DND-41 (cell line): ENCODE data around the gene TUBA4A.

Source experiments
- EZH2 ChIP-seq: IDR thresholded peaks from 3 replicates; pipeline ENCODE4 v1.6.1; 2012; ENCODE audit warnings: borderline replicate concordance, low read depth, mild to moderate bottlenecking, moderate library complexity, low read length, inconsistent platforms; ENCODE audit not compliant: severe bottlenecking
- TF ChIP-seq, protein P1 (sequence below): IDR thresholded peaks from 2 replicates; pipeline ENCODE4 v1.5.1; 2012; ENCODE audit warnings: borderline replicate concordance, low read length, moderate library complexity, mild to moderate bottlenecking; ENCODE audit not compliant: poor library complexity, severe bottlenecking; ENCODE audit errors: extremely low read depth

DNA sequence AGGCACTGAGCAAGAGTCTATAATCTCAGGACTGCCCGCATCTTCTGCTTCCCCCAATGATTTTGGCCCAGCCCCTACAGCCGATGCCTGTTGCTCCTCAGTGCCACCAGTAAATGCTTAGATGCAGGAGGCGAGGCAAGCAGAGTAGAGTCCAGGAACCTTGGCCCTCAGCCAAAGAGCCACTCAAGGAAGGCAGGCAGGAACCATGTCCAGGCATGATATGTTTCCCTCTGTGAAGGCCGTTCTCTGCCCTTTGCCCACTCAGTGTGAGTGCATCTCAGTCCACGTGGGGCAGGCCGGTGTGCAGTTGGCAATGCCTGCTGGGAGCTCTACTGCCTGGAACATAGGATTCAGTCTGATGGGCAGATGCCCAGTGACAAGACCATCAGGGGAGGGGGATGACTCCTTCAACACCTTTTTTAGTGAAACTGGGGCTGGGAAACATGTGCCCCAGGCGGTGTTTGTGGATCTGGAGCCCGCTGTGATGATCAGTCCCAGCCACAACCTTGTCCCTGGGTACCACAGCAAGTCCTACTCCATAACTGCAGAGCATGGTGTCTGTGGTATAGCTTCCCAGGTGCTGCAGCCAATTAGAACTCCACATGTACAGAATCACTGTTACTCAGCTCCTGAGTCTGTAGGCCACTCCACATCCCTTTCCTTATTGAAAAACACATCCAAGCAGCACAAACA, 15.8 kb upstream of the TUBA4A start:
- TF ChIP-seq EZH2: no peak
- TF ChIP-seq, protein P1, sequence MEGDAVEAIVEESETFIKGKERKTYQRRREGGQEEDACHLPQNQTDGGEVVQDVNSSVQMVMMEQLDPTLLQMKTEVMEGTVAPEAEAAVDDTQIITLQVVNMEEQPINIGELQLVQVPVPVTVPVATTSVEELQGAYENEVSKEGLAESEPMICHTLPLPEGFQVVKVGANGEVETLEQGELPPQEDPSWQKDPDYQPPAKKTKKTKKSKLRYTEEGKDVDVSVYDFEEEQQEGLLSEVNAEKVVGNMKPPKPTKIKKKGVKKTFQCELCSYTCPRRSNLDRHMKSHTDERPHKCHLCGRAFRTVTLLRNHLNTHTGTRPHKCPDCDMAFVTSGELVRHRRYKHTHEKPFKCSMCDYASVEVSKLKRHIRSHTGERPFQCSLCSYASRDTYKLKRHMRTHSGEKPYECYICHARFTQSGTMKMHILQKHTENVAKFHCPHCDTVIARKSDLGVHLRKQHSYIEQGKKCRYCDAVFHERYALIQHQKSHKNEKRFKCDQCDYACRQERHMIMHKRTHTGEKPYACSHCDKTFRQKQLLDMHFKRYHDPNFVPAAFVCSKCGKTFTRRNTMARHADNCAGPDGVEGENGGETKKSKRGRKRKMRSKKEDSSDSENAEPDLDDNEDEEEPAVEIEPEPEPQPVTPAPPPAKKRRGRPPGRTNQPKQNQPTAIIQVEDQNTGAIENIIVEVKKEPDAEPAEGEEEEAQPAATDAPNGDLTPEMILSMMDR: no peak
